Renal cortex interstitium (tissue), 15 donors: ENCODE measurements around the gene TMED1. TPM values are rescaled to one million over a fixed set of nuclear protein-coding genes. Genes with fewer than 3 reads are reported as not detected.
"Not testable (repeated sequence)": the region's sequence is repeated elsewhere in the genome, so short reads cannot be mapped to it uniquely, and the experiment has no call there.

Experiments
- DNase-seq, 11 donors: peaks; one replicate each; pipeline ENCODE4 v3.0.0-alpha.2; 2013; ENCODE audit warnings: low read depth in 9 of 11, low spot score in 4 of 11; ENCODE audit errors: extremely low read depth in 1 of 11
- long read RNA-seq, 16 experiments: transcript quantifications; one replicate each; lab custom pipeline, GENCODE V29; 2026
- polyA plus RNA-seq, 3 donors: library from polyadenylated mRNA; unstranded; fragments of 120-200 nt; gene quantifications; one replicate each; pipeline ENCODE4 v1.2.1, GENCODE V29; 2013; ENCODE audit not compliant: insufficient read length in 3 of 3

Gene TMED1
- 10 to 100 TPM; 45.5 to 62.2 (median 57.1) TPM for polyA plus RNA-seq
- long read RNA-seq, donor 1, transcript TMED1-201 (4 exons, 1,340 nt), result major isoform, 22 of 22 reads
- long read RNA-seq, donor 1, partial matches to known transcripts, result 0 of 22 reads
- long read RNA-seq, donor 1, other reads (novel, unspliced or antisense), result 0 of 22 reads
- long read RNA-seq, donor 2, transcript TMED1-201 (4 exons, 1,340 nt), result major isoform, 28 of 28 reads
- long read RNA-seq, donor 2, partial matches to known transcripts, result 0 of 28 reads
- long read RNA-seq, donor 2, other reads (novel, unspliced or antisense), result 0 of 28 reads
- long read RNA-seq, donor 3, transcript TMED1-201 (4 exons, 1,340 nt), result major isoform, 48 of 48 reads
- long read RNA-seq, donor 3, partial matches to known transcripts, result 0 of 48 reads
- long read RNA-seq, donor 3, other reads (novel, unspliced or antisense), result 0 of 48 reads
- long read RNA-seq, donor 4, transcript TMED1-201 (4 exons, 1,340 nt), result major isoform, 28 of 28 reads
- long read RNA-seq, donor 4, partial matches to known transcripts, result 0 of 28 reads
- long read RNA-seq, donor 4, other reads (novel, unspliced or antisense), result 0 of 28 reads
- long read RNA-seq, donor 5, result 0 reads
- long read RNA-seq, donor 6, transcript TMED1-201 (4 exons, 1,340 nt), result major isoform, 24 of 24 reads
- long read RNA-seq, donor 6, partial matches to known transcripts, result 0 of 24 reads
- long read RNA-seq, donor 6, other reads (novel, unspliced or antisense), result 0 of 24 reads
- long read RNA-seq, donor 7, transcript TMED1-201 (4 exons, 1,340 nt), result major isoform, 34 of 35 reads
- long read RNA-seq, donor 7, partial matches to known transcripts, result 0 of 35 reads
- long read RNA-seq, donor 7, other reads (novel, unspliced or antisense), result 0 of 35 reads
- long read RNA-seq, donor 8, result 0 reads
- long read RNA-seq, donor 9, transcript TMED1-201 (4 exons, 1,340 nt), result major isoform, 39 of 40 reads
- long read RNA-seq, donor 9, partial matches to known transcripts, result 0 of 40 reads
- long read RNA-seq, donor 9, other reads (novel, unspliced or antisense), result 0 of 40 reads
- long read RNA-seq, donor 10, transcript TMED1-201 (4 exons, 1,340 nt), result major isoform, 33 of 33 reads
- long read RNA-seq, donor 10, partial matches to known transcripts, result 0 of 33 reads
- long read RNA-seq, donor 10, other reads (novel, unspliced or antisense), result 0 of 33 reads
- long read RNA-seq, donor 11, transcript TMED1-201 (4 exons, 1,340 nt), result major isoform, 23 of 23 reads
- long read RNA-seq, donor 11, partial matches to known transcripts, result 0 of 23 reads
- long read RNA-seq, donor 11, other reads (novel, unspliced or antisense), result 0 of 23 reads
- long read RNA-seq, donor 12, transcript TMED1-201 (4 exons, 1,340 nt), result major isoform, 15 of 16 reads
- long read RNA-seq, donor 12, partial matches to known transcripts, result 0 of 16 reads
- long read RNA-seq, donor 12, other reads (novel, unspliced or antisense), result 0 of 16 reads
- long read RNA-seq, donor 13, result 0 reads
- long read RNA-seq, donor 14, transcript TMED1-201 (4 exons, 1,340 nt), result major isoform, 32 of 48 reads
- long read RNA-seq, donor 14, partial matches to known transcripts, result 16 of 48 reads
- long read RNA-seq, donor 14, other reads (novel, unspliced or antisense), result 0 of 48 reads
- long read RNA-seq, donor 15, transcript TMED1-201 (4 exons, 1,340 nt), result major isoform, 14 of 14 reads
- long read RNA-seq, donor 15, partial matches to known transcripts, result 0 of 14 reads
- long read RNA-seq, donor 15, other reads (novel, unspliced or antisense), result 0 of 14 reads
- long read RNA-seq, donor 16, transcript TMED1-201 (4 exons, 1,340 nt), result major isoform, 68 of 73 reads
- long read RNA-seq, donor 16, partial matches to known transcripts, result 0 of 73 reads
- long read RNA-seq, donor 16, other reads (novel, unspliced or antisense), result 5 of 73 reads

GRCh38 chr19:10835754-10836478 lies at the start of gene TMED1:
TSS of gene TMED1 (minus strand) at chr19:10836212. CDS start at chr19:10836191, 21 bp downstream.
- DNase-seq, result peak; percentile 94 to 99 (median 98)

GRCh38 chr19:10885201-10886169 lies 49.5 kb upstream of the TMED1 start:
- no peak for DNase-seq

GRCh38 chr19:10884274-10884673 lies 48.3 kb upstream of the TMED1 start:
- DNase-seq, result no peak

- no peak for DNase-seq
Measured at GRCh38 chr19:10882108-10882457, 46.1 kb upstream of the TMED1 start.

GRCh38 chr19:10881403-10882107 lies 45.5 kb upstream of the TMED1 start:
- DNase-seq, result no peak

GRCh38 chr19:10878253-10878652 lies 42.2 kb upstream of the TMED1 start:
- DNase-seq, result no peak

- not testable (repeated sequence) for DNase-seq
Measured at GRCh38 chr19:10877608-10878007, 41.6 kb upstream of the TMED1 start.

- DNase-seq, result no peak
Measured at GRCh38 chr19:10876459-10877240, 40.6 kb upstream of the TMED1 start.

- no peak for DNase-seq
Measured at GRCh38 chr19:10874024-10874423, 38.0 kb upstream of the TMED1 start.

- no peak for DNase-seq
Measured at GRCh38 chr19:10872546-10873107, 36.6 kb upstream of the TMED1 start.

GRCh38 chr19:10871711-10872545 lies 35.9 kb upstream of the TMED1 start:
- no peak for DNase-seq

GRCh38 chr19:10870955-10871603 lies 35.1 kb upstream of the TMED1 start, which contains the start of gene CARM1:
TSS of gene CARM1 (plus strand) at chr19:10871553. CDS start at chr19:10871703, 150 bp downstream.
- peak; percentile 89 to 98 (median 97) for DNase-seq

- peak in 2 of 11 donors; percentile 65 to 73 for DNase-seq
Measured at GRCh38 chr19:10870501-10870954, 34.5 kb upstream of the TMED1 start.
